Astrocyte (in vitro differentiated cells and primary cell): Measurements from ENCODE around the gene HPSE2. TPM values are rescaled to one million over a fixed set of nuclear protein-coding genes. Genes with fewer than 3 reads are reported as not detected.
"Not testable (repeated sequence)": the region's sequence is repeated elsewhere in the genome, so short reads cannot be mapped to it uniquely, and the experiment has no call there.

Source experiments
- DNase-seq: peaks from one replicate; pipeline ENCODE4 v3.0.0-alpha.2; 2010; ENCODE audit warnings: low read depth
- FAIRE-seq: peaks from 2 replicates; lab custom pipeline; 2011; peaks lifted over from hg19 to GRCh38; lab: Jason Lieb, UNC
- H2AFZ ChIP-seq: 2 replicates; pipeline ENCODE4 v1.6.0; 2012; ENCODE audit warnings: low read depth, low read length, inconsistent platforms
- H3K27ac ChIP-seq: 2 replicates; pipeline ENCODE4 v1.5.1; 2011; ENCODE audit warnings: low read depth, low read length, inconsistent platforms
- H3K27me3 ChIP-seq: 2 replicates; pipeline ENCODE4 v1.6.0; 2011; ENCODE audit warnings: low read length, inconsistent platforms; ENCODE audit not compliant: insufficient read depth
- H3K36me3 ChIP-seq: 2 replicates; pipeline ENCODE4 v1.5.1; 2011; ENCODE audit warnings: low read length, inconsistent platforms; ENCODE audit not compliant: insufficient read depth
- H3K4me1 ChIP-seq: 2 replicates; pipeline ENCODE4 v1.5.1; 2011; ENCODE audit warnings: low read length, inconsistent platforms; ENCODE audit not compliant: insufficient read depth
- H3K4me2 ChIP-seq: 2 replicates; pipeline ENCODE4 v1.6.0; 2012; ENCODE audit warnings: low read length, inconsistent platforms
- H3K4me3 ChIP-seq: 2 replicates; pipeline ENCODE4 v1.5.1; 2011; ENCODE audit warnings: low read depth, mild to moderate bottlenecking, low read length, inconsistent platforms; ENCODE audit not compliant: insufficient read depth
- H3K79me2 ChIP-seq: 2 replicates; pipeline ENCODE4 v1.6.0; 2012; ENCODE audit warnings: mild to moderate bottlenecking, low read length, inconsistent platforms; ENCODE audit not compliant: insufficient read depth
- H3K9ac ChIP-seq: 2 replicates; pipeline ENCODE4 v1.6.0; 2012; ENCODE audit warnings: mild to moderate bottlenecking, low read length, inconsistent platforms
- H3K9me3 ChIP-seq: 2 replicates; pipeline ENCODE4 v1.5.1; 2012; ENCODE audit warnings: low read depth, mild to moderate bottlenecking, low read length, inconsistent platforms; ENCODE audit not compliant: insufficient read depth
- H4K20me1 ChIP-seq: 2 replicates; pipeline ENCODE4 v1.6.0; 2012; ENCODE audit warnings: low read length, inconsistent platforms; ENCODE audit not compliant: insufficient read depth
- H3K27ac Mint-ChIP-seq: one replicate; pipeline ENCODE4 v1.8.0; 2021; ENCODE audit warnings: mild to moderate bottlenecking, mixed read lengths; ENCODE audit not compliant: unreplicated experiment
- H3K27me3 Mint-ChIP-seq: one replicate; pipeline ENCODE4 v1.8.0; 2021; ENCODE audit warnings: low read depth, mixed read lengths; ENCODE audit not compliant: unreplicated experiment
- H3K36me3 Mint-ChIP-seq: one replicate; pipeline ENCODE4 v1.8.0; 2021; ENCODE audit warnings: low read depth, mixed read lengths; ENCODE audit not compliant: unreplicated experiment
- H3K4me1 Mint-ChIP-seq: one replicate; pipeline ENCODE4 v1.8.0; 2021; ENCODE audit warnings: low read depth, mixed read lengths; ENCODE audit not compliant: unreplicated experiment
- H3K4me3 Mint-ChIP-seq: one replicate; pipeline ENCODE4 v1.8.0; 2021; ENCODE audit warnings: mild to moderate bottlenecking, moderate library complexity, mixed read lengths; ENCODE audit not compliant: unreplicated experiment
- H3K9me3 Mint-ChIP-seq: one replicate; pipeline ENCODE4 v1.8.0; 2021; ENCODE audit warnings: mild to moderate bottlenecking, mixed read lengths; ENCODE audit not compliant: unreplicated experiment
- EZH2 ChIP-seq: IDR thresholded peaks from 2 replicates; pipeline ENCODE4 v1.6.1; 2012; ENCODE audit warnings: mild to moderate bottlenecking, low read length, inconsistent platforms; ENCODE audit not compliant: insufficient read depth
- total RNA-seq: library from RNA; stranded (reverse); gene quantifications from 2 replicates; pipeline ENCODE4 v1.2.1, GENCODE V29; 2021
- TF ChIP-seq, protein P1 (sequence below): IDR thresholded peaks from 2 replicates; pipeline ENCODE4 v1.5.1; 2011; ENCODE audit warnings: low read depth, mild to moderate bottlenecking, inconsistent platforms, low read length, moderate library complexity; ENCODE audit not compliant: insufficient read depth

Gene HPSE2
- total RNA-seq, 1 donor from 2014 or later: 0.14 TPM

DNA sequence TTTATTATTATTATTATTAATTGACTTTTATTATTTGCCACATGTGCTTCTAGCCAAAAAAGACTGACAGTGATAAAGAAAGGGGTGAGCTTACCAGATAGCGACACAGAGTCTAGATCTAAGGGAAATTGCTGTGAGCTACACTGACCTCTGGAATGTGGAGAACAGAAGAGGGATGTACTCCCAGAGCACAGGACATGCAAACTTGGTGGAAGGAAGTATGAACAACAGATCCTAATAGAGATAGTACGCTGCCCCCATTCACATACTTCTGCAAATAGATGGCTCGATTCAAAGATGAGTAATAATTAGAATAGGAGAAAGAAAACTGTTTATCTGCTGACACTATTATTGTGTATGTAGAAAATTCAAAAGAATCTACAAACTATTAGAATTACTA lies 679.6 kb downstream of the HPSE2 start:
- H3K36me3 ChIP-seq: no peaks in the 10 kb centered on the region
- H3K9ac ChIP-seq: no peak overlapping the region
- H3K9me3 ChIP-seq: no peaks in the 10 kb centered on the region
- DNase-seq (no peak), FAIRE-seq (no peak)
- H3K4me3 ChIP-seq: no peak overlapping the region
- no peak overlapping the region for H2AFZ ChIP-seq
- TF ChIP-seq, protein P1, sequence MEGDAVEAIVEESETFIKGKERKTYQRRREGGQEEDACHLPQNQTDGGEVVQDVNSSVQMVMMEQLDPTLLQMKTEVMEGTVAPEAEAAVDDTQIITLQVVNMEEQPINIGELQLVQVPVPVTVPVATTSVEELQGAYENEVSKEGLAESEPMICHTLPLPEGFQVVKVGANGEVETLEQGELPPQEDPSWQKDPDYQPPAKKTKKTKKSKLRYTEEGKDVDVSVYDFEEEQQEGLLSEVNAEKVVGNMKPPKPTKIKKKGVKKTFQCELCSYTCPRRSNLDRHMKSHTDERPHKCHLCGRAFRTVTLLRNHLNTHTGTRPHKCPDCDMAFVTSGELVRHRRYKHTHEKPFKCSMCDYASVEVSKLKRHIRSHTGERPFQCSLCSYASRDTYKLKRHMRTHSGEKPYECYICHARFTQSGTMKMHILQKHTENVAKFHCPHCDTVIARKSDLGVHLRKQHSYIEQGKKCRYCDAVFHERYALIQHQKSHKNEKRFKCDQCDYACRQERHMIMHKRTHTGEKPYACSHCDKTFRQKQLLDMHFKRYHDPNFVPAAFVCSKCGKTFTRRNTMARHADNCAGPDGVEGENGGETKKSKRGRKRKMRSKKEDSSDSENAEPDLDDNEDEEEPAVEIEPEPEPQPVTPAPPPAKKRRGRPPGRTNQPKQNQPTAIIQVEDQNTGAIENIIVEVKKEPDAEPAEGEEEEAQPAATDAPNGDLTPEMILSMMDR: no peak
- TF ChIP-seq EZH2: no peak
- Mint-ChIP-seq H3K4me1 (peaks cover 9% of the 10 kb centered on the region), H3K27ac (no peak overlapping the region), H3K4me3 (no peak overlapping the region), H3K9me3 (no peaks in the 10 kb centered on the region), H3K36me3 (no peaks in the 10 kb centered on the region), H3K27me3 (no peaks in the 10 kb centered on the region)
- no peaks in the 10 kb centered on the region for H3K79me2 ChIP-seq
- H4K20me1 ChIP-seq: no peaks in the 10 kb centered on the region
- no peaks in the 10 kb centered on the region for H3K4me1 ChIP-seq
- H3K4me2 ChIP-seq: no peak overlapping the region
- no peak overlapping the region for H3K27ac ChIP-seq
- no peaks in the 10 kb centered on the region for H3K27me3 ChIP-seq

DNA sequence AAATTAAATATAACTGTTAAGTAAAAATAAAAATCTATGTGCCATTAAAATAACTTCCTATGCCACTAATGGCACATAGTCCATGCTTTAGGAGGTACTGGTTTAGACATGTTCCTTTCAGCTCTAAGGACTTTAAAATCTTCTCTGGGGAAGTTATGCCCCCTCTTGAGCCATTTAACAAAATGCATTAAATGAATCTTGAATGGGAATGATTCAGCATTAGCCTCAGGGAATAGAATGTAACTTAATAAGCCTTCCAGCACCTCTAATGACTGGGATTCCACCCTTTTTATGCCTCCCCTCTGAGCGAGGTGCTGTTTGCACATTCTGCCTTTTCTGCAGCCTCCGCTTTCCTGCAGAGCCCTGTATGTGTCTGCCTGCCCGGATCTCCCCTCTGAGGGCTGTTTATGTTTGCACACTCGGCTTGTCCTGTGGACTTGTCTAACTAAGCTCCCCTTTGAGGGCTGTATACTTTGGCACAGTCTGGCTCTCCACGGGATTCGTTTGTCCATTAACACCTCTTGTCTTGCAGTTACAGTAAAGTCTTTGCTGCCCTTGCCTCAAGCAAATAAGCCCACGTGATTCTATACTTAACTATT lies 680.5 kb downstream of the HPSE2 start:
- H3K27me3 ChIP-seq: no peaks in the 10 kb centered on the region
- Mint-ChIP-seq H3K27ac (no peak overlapping the region), H3K9me3 (no peaks in the 10 kb centered on the region), H3K36me3 (no peaks in the 10 kb centered on the region), H3K4me3 (no peak overlapping the region), H3K4me1 (peaks cover 9% of the 10 kb centered on the region), H3K27me3 (no peaks in the 10 kb centered on the region)
- DNase-seq (no peak), FAIRE-seq (no peak)
- H3K4me1 ChIP-seq: no peaks in the 10 kb centered on the region
- H3K4me3 ChIP-seq: no peak overlapping the region
- H2AFZ ChIP-seq: no peak overlapping the region
- no peaks in the 10 kb centered on the region for H3K36me3 ChIP-seq
- H3K9ac ChIP-seq: no peak overlapping the region
- no peak overlapping the region for H3K4me2 ChIP-seq
- no peaks in the 10 kb centered on the region for H4K20me1 ChIP-seq
- no peak for TF ChIP-seq EZH2
- TF ChIP-seq, protein P1: no peak
- H3K27ac ChIP-seq: no peak overlapping the region
- no peaks in the 10 kb centered on the region for H3K79me2 ChIP-seq
- H3K9me3 ChIP-seq: no peaks in the 10 kb centered on the region

DNA sequence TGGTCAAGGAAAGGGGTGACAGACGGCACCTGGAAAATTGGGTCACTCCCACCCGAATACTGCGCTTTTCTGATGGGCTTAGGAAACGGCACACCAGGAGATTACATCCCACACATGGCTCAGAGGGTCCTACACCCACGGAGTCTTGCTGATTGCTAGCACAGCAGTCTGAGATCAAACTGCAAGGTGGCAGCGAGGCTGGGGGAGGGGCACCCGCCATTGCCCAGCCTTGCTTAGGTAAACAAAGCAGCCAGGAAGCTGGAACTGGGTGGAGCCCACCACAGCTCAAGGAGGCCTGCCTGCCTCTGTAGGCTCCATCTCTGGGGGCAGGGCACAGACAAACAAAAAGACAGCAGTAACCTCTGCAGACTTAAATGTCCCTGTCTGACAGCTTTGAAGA lies 694.1 kb downstream of the HPSE2 start:
- H3K27ac Mint-ChIP-seq, FAIRE-seq, DNase-seq, H3K4me3 ChIP-seq, H3K4me2 ChIP-seq, H2AFZ ChIP-seq, H3K9ac ChIP-seq, H3K27me3 ChIP-seq, H3K9me3 Mint-ChIP-seq, H3K79me2 ChIP-seq, H3K4me1 ChIP-seq, H3K36me3 ChIP-seq, H3K4me3 Mint-ChIP-seq, H3K4me1 Mint-ChIP-seq, H3K9me3 ChIP-seq, H3K27ac ChIP-seq, H3K27me3 Mint-ChIP-seq, H3K36me3 Mint-ChIP-seq, H4K20me1 ChIP-seq: not testable (repeated sequence)
